Neutrophil (primary cell): ENCODE results near the gene NAALADL2.

Source experiments
- H3K27ac ChIP-seq: fragments of 200-600 bp; sonication (generic); 2 replicates; pipeline ENCODE4 v1.5.1; 2016; ENCODE audit warnings: mild to moderate bottlenecking, moderate library complexity
- H3K27me3 ChIP-seq: fragments of 200-600 bp; sonication (generic); 2 replicates; pipeline ENCODE4 v1.6.0; 2016; ENCODE audit warnings: mild to moderate bottlenecking
- H3K36me3 ChIP-seq: fragments of 200-600 bp; sonication (generic); 2 replicates; pipeline ENCODE4 v1.5.1; 2017
- H3K4me1 ChIP-seq, 2 experiments: fragments of 200-600 bp in 1 of 2; sonication (generic) in 1 of 2; 1 replicate in 1 of 2; 2 replicates in 1 of 2; pipeline versions ENCODE4 v1.5.1 to v1.6.1; 2013 to 2016; ENCODE audit warnings: low read depth in 1 of 2, low read length in 1 of 2, mild to moderate bottlenecking in 1 of 2, moderate library complexity in 1 of 2; ENCODE audit not compliant: control insufficient read depth in 1 of 2, insufficient read depth in 1 of 2
- H3K4me3 ChIP-seq, 2 experiments: fragments of 200-600 bp in 1 of 2; sonication (generic) in 1 of 2; 1 replicate in 1 of 2; 2 replicates in 1 of 2; pipeline ENCODE4 v1.5.1; 2013 to 2016; ENCODE audit warnings: low read depth in 1 of 2, low read length in 1 of 2, mild to moderate bottlenecking in 1 of 2, moderate library complexity in 1 of 2
- H3K9me3 ChIP-seq: fragments of 200-600 bp; sonication (generic); 2 replicates; pipeline ENCODE4 v1.5.1; 2016
- CTCF ChIP-seq: fragments of 200-600 bp; sonication (generic); IDR thresholded peaks from 2 replicates; pipeline ENCODE4 v1.5.1; 2016; ENCODE audit warnings: antibody characterized with exemption

The NAALADL2 gene

GRCh38 chr3:175648899-175649298 lies 789.8 kb downstream of the NAALADL2 start:
- H3K27ac ChIP-seq, result no peak overlapping the region
- H3K36me3 ChIP-seq, result no peaks in the 10 kb centered on the region
- no peaks in the 10 kb centered on the region for H3K9me3 ChIP-seq
- no peak for TF ChIP-seq CTCF
- H3K4me1 ChIP-seq, result no peaks in the 10 kb centered on the region
- no peaks in the 10 kb centered on the region for H3K27me3 ChIP-seq
- H3K4me3 ChIP-seq, result no peak overlapping the region

GRCh38 chr3:175651716-175652115 lies 792.6 kb downstream of the NAALADL2 start:
- Histone ChIP-seq H3K27me3 (no peaks in the 10 kb centered on the region), H3K36me3 (no peaks in the 10 kb centered on the region), H3K27ac (no peak overlapping the region), H3K4me1 (no peaks in the 10 kb centered on the region), H3K4me3 (no peak overlapping the region), H3K9me3 (no peaks in the 10 kb centered on the region)
- TF ChIP-seq CTCF, result no peak

DNA sequence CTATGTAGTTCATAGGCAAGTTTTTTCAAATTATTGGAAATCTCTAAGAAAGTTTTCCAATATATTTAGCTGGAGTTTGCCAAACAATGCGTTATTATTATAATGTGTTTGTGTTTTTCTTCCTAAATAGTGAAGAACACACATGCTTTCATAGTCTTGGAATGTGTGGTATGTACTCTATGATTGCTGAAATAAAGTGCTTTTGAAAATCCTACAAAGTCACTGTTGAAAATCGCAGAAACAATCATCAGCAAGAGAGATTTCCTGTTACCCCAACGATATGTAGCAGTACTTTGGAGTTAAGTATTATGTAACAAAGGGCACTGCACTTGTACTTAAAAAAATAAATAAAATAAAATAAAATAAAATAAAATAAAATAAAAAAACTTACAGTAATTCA lies 796.2 kb downstream of the NAALADL2 start:
- Histone ChIP-seq H3K27ac (no peak overlapping the region), H3K4me1 (no peaks in the 10 kb centered on the region), H3K9me3 (no peaks in the 10 kb centered on the region), H3K36me3 (no peaks in the 10 kb centered on the region), H3K4me3 (no peak overlapping the region), H3K27me3 (no peaks in the 10 kb centered on the region)
- no peak for TF ChIP-seq CTCF

- Histone ChIP-seq H3K4me3 (no peak overlapping the region), H3K4me1 (no peaks in the 10 kb centered on the region), H3K27ac (no peak overlapping the region), H3K9me3 (no peaks in the 10 kb centered on the region), H3K36me3 (no peaks in the 10 kb centered on the region), H3K27me3 (no peaks in the 10 kb centered on the region)
- TF ChIP-seq CTCF, result no peak
These were observed 797.3 kb downstream of the NAALADL2 start for GRCh38 chr3:175656461-175656860.

GRCh38 chr3:175659670-175660350 lies 800.7 kb downstream of the NAALADL2 start:
- Histone ChIP-seq H3K9me3 (no peaks in the 10 kb centered on the region), H3K4me3 (no peak overlapping the region), H3K4me1 (no peaks in the 10 kb centered on the region), H3K27ac (no peak overlapping the region), H3K36me3 (no peaks in the 10 kb centered on the region), H3K27me3 (no peaks in the 10 kb centered on the region)
- TF ChIP-seq CTCF, result no peak
